NT2/D1 (cell line): ENCODE results near the gene BANF1.

Experiments used
- SUZ12 ChIP-seq: IDR thresholded peaks from 2 replicates; pipeline ENCODE4 v1.6.1; 2011; ENCODE audit not compliant: insufficient read length, insufficient read depth; ENCODE audit errors: extremely low read depth
- YY1 ChIP-seq: IDR thresholded peaks from 2 replicates; pipeline ENCODE4 v1.6.1; 2011; ENCODE audit not compliant: insufficient read length, insufficient read depth
- ZNF274 ChIP-seq: IDR thresholded peaks from 2 replicates; pipeline ENCODE4 v1.6.1; 2011; ENCODE audit warnings: mild to moderate bottlenecking, low read depth, low read length

DNA sequence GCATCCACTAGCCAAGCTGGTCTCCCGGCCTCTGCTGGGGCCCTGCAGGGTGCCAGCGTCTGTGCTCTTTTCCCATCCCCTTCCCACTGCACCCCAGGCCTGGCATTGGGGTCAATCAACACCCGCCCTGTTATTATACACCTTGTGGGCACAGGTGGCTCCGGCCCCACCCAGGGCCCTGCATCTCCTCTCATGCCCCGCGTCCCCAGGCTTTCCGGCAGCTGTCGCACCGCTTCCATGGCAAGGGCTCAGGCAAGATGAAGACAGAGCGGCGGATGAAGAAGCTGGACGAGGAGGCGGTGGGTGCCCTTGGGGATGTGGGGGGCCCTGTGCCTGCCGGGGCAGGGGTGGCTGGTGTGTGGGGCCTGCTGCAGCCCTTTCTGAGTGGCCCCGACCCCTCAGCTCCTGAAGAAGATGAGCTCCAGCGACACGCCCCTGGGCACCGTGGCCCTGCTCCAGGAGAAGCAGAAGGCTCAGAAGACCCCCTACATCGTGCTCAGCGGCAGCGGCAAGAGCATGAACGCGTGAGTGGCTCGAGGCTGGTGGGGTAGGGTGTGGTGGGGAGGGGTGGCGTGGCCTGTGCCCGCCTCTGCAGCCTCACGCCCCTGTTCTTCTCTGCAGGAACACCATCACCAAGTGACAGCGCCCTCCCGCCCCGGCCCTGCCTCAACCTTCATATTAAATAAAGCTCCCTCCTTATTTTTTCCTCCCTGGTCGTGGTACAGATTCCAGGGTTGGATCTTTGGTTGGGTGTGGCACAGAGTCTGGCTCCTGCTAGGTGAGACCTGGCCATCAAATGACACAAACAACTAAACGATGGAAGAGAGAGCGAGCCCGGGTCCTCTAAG, 23.7 kb upstream of the BANF1 start:
- TF ChIP-seq YY1, result no peak
- no peak for TF ChIP-seq ZNF274
- TF ChIP-seq SUZ12, result no peak
